T-helper 1 cell treated with Interleukin-12 subunit alpha and Interleukin-12 subunit beta and Interleukin-4 antibody, amounts not matched to agents 30 ng/mL and 1 ng/mL, for 36 hours (primary cell): ENCODE measurements around the gene SEMA7A. TPM values are rescaled to one million over a fixed set of nuclear protein-coding genes. Genes with fewer than 3 reads are reported as not detected.
"Not testable (repeated sequence)": the region's sequence is repeated elsewhere in the genome, so short reads cannot be mapped to it uniquely, and the experiment has no call there.

Experiments used
- intact Hi-C: fragments of 100-400 bp; cut with micrococcal nuclease; formaldehyde crosslinking; loops from one replicate; pipeline ENCODE4 v1.15.1; 2024
- total RNA-seq: library from RNA; stranded (reverse); gene quantifications from 2 replicates; pipeline ENCODE4 v1.2.3, GENCODE V29; 2022

Gene SEMA7A
- total RNA-seq, 1 donor from 2014 or later: 30.5 TPM

DNA sequence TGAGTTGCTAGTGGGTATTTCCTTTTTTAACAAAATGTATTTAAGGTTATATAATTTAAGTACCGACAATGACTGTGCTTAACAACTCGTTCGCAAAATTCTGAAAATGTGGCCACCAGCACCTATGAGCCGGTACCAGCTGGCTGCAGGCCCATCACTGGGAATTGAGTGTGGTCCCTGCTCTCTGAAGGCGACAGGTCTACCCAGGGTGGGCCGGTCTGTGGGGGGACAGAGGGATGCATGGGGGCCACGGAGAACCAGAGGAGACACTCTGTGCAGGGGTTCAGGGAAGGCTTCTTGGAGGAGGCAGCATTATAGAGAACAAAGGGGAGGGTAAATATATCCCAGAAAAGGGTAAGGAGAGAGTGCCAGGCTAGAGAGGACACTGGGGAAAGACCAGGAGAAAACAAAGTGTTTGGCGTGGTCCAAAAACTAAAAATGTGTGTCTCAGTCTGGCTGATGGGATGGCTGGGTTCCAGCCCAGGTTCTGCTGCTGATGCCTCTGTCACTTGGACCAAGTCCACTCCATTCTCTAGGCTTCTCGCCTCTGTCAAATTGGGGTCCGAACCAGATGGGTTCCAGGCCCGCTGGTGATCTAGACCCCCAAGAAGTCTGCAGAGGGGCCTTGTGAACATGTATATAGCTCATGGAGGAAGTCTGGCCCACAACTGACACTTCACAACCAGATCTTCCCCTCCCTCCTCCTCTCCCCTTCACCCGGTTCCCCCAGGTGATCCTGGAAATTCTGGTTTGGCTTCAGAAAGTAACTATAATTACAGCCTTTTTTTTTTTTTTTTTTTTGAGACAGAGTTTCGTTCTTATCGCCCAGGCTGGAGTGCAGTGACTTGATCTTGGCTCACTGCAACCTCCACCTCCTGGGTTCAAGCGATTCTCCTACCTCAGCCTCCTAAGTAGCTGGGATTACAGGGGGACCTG, 55.7 kb downstream of the SEMA7A start:
- intact Hi-C loops: no loop called here

DNA sequence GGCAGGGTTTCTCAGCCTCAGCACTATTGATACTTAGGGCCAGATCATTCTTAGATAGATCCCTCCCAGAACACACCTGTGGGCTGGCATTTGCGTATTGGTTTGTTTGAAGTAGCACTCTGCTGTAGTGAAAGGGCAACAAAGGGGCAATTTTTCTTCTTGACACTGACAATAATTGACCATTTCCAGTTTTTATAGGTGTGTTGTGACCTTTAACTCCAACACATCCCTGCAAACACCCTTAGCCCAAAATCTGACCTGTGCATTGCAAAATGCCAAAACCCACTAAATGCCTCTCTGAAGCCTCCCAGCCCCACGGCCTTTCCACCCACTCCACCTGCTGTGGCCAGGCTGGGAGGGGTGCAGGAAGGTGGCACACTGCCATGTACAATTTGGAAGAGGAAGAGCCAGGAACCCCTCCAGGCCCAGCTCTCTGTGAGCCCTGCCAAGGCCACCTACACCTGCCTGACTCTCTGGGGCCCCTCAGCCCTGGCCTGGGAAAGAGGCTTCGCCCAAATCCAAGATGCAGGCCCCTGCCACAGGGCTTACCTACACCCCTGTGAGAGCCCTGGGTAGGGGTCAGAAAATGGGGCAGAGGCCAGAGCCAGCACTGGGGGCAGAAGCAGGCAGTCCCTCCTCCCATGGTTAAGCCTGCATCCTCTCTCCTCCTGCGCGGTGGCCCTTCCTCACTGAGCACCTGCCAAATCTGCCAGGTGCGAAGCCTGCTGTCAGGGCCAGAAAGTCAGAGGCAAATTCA, 56.8 kb downstream of the SEMA7A start:
- intact Hi-C loops: no loop called here

GRCh38 chr15:74376226-74376625, 57.5 kb downstream of the SEMA7A start:
- intact Hi-C loops: no loop called here

- intact Hi-C loops: loop anchor here (1.0 to 2.0 kb wide), 6 partner anchors 8 to 1078 kb away; no protein-coding TSS in a partner anchor
Measured at GRCh38 chr15:74375303-74375693, 58.5 kb downstream of the SEMA7A start.

DNA sequence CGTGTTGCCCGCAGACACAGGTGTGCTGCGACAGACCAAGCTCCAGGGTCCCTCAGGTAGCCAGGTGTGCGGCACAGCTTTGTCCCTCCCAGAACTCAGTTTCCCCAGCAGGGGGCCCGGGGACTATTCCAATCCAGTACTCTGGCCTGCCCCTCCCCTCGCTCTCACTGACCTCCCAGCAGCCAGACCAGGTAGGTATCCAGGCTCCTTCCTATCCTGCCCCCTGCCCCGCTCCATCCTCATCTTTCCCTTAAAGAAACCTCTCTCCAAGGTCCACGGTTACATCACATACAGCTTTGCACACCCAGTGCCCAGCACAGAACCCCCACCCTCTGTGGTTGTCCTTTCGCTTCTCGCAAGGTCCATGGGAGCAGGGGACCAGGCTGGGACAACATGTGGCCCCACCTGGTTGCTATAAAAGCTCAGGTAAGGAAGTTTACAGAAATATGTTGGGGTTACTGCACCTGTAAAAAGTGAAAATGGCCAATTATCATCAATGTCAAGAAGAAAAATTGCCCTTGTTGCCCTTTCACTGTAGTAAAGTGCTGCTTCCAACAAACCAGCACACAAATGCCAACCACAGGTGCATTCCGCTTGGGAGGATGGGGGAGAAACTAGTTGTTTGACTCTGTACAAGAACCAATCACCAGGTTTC, 59.0 kb downstream of the SEMA7A start:
- intact Hi-C loops: loop anchor here (1.0 to 5.0 kb wide), 11 partner anchors 9 to 1078 kb away; partner anchors contain the start of genes ARID3B, EDC3 and UBL7

GRCh38 chr15:74373731-74374647, 59.8 kb downstream of the SEMA7A start:
- intact Hi-C loops: loop anchor here (1.0 to 5.0 kb wide), 9 partner anchors 87 to 1079 kb away; partner anchors contain the start of genes ARID3B, EDC3 and UBL7

GRCh38 chr15:74373056-74373650, 60.6 kb downstream of the SEMA7A start:
- intact Hi-C loops: loop anchor here (1.0 to 5.0 kb wide), 3 partner anchors 225 to 324 kb away; partner anchors contain the start of gene EDC3

DNA sequence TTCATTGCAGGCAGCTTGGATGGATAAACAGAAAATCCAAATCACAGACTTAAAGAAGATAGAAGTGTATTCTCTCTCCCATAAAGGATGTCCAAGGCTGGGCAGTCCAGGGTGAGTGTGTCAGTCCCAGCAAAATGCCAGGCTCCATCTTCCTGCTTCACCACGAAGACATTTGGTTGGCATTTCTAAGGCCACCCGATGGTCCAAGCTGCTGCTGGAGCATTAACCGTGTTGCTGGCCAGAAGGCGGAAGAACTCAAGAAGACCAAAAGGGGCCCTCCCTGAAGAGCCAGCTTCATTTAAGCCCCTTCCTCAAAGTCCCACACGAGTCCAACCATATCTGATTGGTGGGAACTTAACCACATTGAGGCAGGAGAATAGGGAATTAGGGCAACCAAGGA, 63.3 kb downstream of the SEMA7A start:
- intact Hi-C loops: loop anchor here (5.0 kb wide), 1 partner anchor 327 kb away; the partner anchor contains the start of gene EDC3

DNA sequence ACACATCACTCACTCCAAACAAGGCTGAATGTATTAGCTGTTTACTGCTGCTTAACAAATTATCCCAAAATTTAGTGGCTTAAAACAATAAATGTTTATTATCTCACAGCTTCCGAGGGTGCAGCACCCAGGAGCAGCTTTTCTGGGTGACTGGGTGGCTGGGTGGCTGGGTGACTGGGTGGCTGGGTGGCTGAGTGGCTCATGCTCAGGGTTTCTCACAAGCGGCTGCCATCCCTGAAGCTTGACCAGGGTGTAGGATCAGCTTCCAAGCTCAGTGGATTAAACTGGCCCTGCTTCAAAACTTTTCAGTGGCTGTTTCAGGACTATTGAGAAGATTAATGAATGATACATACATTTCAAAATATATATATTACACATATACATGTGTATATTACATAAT, 64.0 kb downstream of the SEMA7A start:
- intact Hi-C loops: loop anchor here (5.0 kb wide), 1 partner anchor 328 kb away; the partner anchor contains the start of gene EDC3

- intact Hi-C loops: no loop called here
Measured at GRCh38 chr15:74369084-74369745, 64.5 kb downstream of the SEMA7A start.

DNA sequence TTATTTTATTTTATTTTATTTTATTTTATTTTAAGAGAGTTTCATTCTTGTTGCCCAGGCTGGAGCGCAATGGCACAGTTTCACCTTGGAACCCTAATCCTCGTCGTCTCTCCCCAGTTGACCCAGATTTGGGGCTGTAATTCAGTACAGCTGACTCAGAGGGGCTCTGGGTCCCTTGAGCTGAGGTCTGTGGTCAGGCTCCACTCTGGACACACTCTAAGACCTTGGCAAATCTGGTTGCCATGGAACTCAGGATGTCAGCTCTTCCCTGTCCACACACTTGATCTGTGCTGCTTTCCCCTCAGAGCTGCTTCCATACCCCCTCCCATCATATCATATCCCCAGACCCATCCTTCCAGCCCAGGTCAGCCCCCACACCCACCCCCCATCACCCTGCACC, 65.6 kb downstream of the SEMA7A start:
- intact Hi-C loops: no loop called here

DNA sequence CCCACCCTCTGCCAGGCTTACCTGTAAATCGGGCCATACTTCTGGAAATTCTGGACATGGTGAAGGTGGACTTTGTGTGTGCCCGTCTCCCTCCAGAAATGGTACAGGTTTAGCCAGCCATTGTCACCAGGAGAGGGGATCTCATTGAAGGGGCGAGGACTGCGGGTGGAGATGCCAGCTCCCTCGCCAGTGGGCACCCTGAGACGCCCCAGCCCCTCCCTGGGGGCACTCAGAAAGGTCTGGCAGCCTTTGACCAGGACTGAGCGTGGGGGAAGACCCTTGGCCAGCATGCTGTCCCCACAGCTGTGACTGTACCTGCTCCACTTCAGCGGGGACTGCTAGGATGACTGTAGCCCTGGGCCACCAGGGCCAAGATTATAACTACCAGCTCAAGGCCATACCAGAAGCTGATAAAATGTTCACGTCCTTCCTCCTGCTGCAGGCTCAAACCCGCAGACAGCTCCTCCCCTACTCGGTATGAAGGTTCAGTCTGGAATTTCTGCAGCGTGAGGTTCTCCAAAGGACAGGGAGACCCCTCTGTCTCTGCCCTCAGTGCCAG, 66.4 kb downstream of the SEMA7A start, which contains the start of gene CYP11A1:
Gene CYP11A1 (minus strand): TSS at position 351 of the 559 bp plus-strand sequence. CDS start 61 bp downstream, at position 290.
- intact Hi-C loops: no loop called here

DNA sequence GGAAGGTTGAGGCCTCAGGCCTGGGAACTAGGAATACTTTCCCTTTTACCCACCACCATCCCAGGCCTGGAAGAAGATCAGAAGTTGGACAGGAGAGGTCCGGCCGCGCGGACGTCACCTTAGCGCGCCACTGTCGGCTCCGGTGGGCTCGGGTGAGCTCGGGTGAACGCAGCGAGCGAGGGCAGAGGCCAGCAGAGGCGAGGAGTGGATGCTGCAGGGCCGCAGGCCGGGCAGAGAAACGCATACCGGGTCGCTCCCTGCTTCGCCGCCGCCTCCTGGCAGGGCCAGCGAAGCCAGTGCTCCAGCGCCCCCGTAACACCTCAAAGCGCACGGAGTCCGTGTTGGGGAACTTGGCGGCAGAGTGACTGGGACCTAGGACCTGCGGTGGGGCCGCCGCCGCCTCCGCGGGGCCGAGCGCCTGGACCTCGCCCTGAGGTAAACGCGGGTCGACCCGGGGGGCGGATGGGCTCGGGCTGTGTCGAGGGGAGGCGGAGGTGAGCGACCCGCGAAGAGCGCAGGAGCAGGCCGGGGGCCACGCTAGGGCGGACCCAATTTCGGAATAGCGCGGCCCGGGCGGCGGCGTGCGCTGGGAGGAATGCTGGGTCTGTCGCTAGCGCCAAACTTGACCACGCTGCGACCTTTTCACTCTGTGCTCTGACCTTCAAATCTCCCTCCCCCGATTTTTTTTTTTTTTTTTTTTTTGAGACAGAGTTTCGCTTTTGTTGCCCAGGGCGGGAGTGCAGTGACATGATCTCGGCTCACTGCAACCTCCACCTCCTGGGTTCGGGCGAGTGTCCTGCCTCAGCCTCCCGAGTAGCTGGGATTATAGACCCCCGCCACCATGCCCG, 67.9 kb downstream of the SEMA7A start:
- intact Hi-C loops: no loop called here

DNA sequence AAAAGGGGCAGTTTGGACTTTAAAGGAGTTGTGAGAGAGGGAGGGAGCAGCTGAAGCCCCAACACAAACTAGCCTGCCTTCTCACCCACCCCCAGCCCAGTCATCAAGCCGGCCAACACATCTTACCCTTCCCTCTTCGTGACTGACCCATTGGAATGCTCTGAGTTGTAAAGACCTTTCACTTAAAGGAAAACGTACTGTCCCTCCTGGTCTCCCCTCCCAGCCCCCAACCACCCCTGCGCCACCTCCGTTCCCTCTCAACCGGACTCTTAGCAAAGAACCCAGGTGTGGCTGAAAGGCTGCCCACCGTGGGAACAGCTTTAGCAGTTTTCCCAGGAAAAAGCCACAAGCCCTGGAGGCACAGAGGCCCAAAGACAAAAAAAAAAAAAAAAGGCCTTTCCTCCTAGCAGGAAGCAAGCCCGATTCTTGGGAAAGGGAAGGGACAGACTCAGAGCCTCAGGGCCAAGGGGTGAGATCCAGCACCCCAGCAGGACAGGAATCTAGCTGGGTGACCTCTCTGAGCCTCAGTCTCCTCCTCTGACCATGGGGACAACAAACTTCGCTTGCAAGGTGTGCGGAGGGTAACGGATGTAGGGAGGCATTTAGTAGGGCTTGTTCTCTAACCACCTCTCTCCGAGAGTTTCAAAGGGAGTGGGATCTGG, 68.7 kb downstream of the SEMA7A start:
- intact Hi-C loops: no loop called here

DNA sequence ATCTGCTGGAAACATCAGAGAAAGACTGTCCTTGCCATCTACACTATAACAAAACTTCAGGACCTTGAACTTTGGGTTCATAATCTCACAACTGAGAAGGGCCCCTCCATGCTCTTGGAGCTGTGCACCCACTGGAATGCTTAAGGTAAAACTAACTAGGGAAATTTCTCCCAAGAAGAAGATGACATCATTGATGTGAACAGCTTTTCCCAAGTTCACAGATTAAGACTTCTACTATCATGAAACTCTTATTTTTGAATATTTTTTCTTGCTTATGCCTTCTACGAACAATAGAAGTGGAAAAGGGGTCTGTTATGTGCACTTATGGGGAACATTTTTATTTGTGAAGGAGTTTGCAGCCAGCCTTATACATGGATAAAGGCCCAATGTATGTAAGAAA, 71.3 kb downstream of the SEMA7A start:
- intact Hi-C loops: no loop called here

GRCh38 chr15:74360855-74361254, 72.9 kb downstream of the SEMA7A start:
- intact Hi-C loops: not testable (repeated sequence)

DNA sequence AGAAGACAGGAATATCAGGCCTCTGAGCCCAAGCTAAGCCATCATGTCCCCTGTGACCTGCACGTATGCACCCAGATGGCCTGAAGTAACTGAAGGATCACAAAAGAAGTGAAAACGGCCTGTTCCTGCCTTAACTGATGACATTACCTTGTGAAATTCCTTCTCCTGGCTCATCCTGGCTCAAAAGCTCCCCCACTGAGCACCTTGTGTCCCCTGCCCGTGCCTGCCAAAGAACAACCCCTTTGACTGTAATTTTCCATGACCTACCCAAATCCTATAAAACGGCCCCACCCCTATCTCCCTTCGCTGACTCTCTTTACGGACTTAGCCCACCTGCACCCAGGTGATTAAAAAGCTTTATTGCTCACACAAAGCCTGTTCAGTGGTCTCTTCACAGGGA, 74.4 kb downstream of the SEMA7A start:
- intact Hi-C loops: not testable (repeated sequence)
